Hematopoietic multipotent progenitor cell (in vitro differentiated cells): Measurements from ENCODE around the gene SLC47A2. TPM values are rescaled to one million over a fixed set of nuclear protein-coding genes. Genes with fewer than 3 reads are reported as not detected.
"Not testable (repeated sequence)": the region's sequence is repeated elsewhere in the genome, so short reads cannot be mapped to it uniquely, and the experiment has no call there.

ENCODE experiments used
- DNase-seq, 3 donors: peaks; one replicate each; pipeline ENCODE4 v3.0.0-alpha.2; 2011 to 2015; ENCODE audit warnings: low read depth in 2 of 3, low spot score in 2 of 3
- total RNA-seq: library from RNA; depleted of rRNA; stranded (reverse); fragments of >200 nt; gene quantifications from one replicate; pipeline ENCODE4 v1.2.3, GENCODE V29; 2012

SLC47A2 gene
- total RNA-seq, 1 donor = not detected

DNA sequence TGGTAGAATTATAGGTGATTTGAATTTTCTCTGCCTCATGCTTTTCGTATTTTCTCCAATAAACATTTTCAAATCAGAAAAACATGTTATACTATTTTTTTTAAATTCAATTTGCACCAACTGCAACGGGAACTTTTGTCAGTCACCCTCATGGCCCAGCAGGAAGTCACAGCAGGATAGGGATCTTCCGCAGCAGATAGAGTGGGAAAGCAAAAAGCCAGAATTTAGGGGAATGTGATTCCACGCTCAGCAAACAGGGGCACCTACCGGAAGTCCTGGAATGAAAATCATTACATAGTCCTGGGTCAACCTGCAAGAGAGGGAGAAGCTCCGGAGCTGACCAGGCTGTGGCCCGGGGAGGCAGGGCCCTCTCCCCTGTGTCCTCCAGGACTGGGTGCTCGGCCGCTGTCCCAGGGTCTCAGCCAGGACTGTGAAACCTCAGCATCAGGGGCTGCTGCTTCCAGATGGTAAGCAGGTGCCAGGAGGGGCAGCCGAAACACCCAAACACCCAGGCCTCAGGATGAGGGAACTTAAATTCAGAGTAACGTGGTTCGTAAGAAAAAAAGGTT, 3.9 kb downstream of the SLC47A2 start:
- DNase-seq = no peak

DNA sequence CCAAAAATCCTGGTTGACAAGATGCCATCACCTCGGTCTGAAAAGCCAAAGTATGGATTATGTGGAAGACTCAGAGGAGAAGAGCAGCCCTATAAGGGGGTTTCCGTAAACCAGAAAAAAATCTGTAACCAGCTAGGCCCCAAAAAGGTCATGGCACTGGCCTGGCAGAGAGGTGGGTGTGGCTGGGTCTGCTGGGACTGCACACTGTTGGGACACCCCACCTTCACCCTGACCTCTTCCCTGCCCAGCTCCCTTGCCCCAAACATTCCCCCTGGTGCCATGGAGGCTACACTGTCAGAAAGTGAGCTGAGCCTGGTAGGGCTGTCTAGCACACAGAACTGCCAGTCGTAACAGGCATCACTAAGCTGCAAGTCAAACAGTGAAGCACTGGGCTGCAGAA, 6.5 kb downstream of the SLC47A2 start:
- no peak for DNase-seq

- DNase-seq = no peak
These were observed 7.8 kb downstream of the SLC47A2 start for GRCh38 chr17:19708431-19709175.

DNA sequence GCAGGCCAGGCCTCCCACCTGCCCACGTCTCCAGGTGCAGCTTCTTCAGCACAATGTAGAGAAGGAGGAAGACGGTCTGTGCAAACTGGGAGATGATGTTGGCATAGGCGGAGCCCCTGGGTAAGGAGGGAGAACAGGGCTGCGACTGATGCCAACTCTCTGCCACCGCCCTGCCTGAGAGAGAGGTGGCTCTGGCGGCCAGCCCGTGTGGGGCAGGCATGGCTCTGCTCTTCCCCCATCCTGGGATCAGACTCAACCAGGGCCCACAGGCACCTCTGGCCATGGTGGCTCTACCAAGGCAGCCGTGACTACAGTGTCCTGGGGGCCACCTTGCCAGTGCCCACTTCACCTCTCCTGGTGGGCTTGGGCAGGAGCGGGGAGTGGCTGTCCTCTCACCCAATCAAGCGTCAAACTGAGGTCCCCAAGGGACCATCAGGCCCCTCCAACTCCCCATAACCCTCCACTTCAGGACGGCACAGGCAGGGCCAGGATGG, 8.6 kb downstream of the SLC47A2 start:
- no peak for DNase-seq

- no peak for DNase-seq
These were observed 9.3 kb downstream of the SLC47A2 start for GRCh38 chr17:19706791-19707727.

GRCh38 chr17:19705771-19706770, 10.3 kb downstream of the SLC47A2 start:
- DNase-seq = no peak

- DNase-seq = no peak
These were observed 11.2 kb downstream of the SLC47A2 start for GRCh38 chr17:19705201-19705600.

DNA sequence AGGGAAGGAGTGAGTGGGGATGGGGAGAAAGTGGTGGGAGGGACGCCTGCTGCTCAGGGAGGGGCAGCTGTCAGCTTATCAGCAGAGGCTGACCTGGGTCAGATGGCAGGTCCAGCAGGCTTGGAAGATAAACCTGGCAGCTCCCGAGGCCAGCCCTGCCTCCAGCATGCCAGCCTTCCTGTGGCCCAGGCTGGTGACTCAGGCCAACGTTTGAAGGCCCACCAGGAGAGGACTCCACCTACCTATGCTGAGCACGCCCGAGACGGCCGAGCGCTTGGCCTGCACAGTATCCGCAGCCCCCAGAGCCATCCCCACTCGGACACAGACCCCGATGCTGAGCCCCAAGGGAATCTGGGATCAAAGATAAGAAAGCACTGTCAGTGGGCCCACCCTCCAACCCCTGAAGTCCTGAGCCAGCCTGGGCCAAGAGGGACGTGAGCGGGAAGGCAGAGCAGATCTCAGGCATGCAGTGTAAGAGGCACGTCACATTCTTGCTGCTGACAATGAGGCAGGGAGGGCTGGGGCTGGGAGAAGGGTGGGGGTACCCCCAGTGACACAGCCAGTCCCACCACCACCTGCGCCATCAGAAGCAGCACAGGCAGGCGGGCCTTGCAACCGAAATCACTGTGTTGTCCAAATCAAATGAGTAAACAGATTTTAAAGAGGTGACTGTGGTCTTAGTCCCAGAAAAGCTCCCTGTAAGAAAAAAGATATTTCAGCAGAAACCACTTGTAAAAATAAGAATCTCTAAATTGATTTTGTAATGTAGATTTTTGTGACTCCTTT, 12.4 kb downstream of the SLC47A2 start:
- DNase-seq = no peak

DNA sequence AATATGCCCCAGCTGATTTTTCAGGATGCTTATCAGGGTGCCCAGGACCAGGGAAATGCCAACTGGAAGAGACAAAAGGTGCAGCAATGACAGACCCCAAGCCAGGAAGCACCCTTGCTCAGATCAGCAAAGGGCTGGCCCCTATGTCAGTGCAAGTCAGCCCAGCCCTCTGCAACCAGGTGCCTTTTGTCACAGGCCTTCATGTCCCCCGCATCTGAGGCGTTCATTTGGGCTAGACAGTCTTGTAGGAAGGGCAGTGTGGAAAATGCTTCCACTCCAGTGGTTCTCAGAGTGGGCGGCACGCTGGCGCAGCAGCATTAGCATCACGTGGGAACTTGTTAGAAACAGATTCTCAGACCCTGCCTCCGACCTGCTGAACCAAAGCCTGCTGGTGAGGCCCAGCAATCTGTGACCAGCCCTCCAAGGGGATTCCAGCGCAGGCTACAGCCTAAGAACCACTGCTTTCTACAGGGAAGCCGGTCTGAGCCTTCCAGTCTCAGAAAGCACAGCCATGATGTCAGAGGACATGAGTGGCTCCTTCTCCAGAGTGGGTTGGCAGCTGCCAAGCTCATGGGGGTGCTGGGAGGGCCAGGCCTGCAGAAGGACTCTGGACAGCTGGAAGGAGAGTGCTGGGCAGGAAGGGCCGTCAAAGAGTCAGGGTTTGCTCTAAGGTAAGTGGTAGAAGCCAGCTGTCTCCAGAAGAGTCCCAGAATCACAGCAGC, 13.1 kb downstream of the SLC47A2 start:
- no peak for DNase-seq

DNA sequence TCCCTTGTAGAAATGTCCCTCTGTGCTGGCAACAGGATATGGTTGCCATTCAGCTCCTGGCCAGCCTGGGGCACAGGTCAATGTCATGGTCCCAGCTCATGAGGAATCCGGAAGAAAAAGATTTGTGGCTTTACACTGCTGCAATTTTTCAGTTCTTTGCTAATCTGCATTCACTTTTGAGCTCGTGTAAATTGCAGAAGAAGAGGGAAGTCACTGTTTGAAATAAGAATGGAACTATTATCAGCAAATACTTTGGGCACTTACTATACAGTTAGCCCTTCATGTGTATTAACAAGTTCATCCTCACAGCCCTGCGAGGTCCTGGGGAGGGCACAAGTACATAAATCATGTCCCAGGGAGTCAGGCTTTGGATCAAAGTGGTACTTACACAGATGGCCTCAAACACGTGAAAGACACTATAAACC, 14.2 kb downstream of the SLC47A2 start:
- DNase-seq = no peak

DNA sequence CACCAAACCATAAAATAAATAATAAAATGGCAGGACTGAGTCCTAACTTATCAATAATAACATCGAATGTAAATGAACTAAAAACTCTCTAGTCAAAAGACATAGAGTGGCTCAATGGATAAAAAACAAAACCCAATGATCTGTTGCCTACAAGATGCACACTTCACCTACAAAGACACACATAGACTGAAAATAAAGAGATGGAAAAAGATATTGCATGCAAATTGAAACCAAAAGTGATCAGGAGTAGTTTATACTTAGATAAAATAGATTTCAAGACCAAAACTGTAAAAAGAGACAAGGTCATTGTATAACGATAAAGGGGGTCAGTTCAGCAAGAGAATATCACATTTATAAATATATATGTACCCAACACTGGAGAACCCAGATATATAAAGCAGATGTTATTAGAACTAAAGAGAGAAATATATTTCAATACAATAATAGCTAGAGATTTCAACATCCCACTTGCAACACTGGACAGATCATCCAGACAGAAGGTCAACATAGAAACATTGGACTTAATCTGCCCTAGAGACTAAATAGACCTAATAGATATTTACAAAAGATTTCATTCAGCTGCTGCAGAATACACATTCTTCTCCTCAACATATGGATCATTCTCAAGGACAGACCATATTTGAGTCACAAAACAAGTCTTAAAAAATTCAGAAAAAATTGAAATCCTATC, 29.8 kb downstream of the SLC47A2 start:
- no peak for DNase-seq

DNA sequence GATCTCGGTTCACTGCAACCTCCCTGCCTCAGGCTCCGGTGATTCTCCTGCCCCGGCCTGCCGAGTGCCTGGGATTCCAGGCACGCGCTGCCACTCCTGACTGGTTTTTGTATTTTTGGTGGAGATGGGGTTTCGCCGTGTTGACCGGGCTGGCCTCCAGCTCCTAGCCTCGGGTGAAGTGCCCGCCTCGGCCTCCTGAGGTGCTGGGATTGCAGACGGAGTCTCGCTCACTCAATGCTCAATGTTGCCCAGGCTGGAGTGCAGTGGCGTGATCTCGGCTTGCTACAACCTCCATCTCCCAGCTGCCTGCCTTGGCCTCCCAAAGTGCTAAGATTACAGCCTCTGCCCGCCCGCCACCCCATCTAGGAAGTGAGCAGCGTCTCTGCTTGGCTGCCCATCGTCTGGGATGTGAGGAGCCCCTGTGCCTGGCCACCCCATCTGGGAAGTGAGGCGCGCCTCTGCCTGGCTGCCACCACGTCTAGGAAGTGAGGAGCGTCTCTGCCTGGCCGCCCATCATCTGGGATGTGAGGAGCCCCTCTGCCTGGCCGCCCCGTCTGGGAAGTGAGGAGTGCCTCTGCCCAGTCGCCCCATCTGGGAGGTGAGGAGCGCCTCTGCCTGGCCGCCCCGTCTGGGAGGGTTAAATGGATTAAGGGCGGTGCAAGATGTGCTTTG, 31.3 kb downstream of the SLC47A2 start:
- not testable (repeated sequence) for DNase-seq

GRCh38 chr17:19683117-19683516, 33.3 kb downstream of the SLC47A2 start:
- no peak for DNase-seq

DNA sequence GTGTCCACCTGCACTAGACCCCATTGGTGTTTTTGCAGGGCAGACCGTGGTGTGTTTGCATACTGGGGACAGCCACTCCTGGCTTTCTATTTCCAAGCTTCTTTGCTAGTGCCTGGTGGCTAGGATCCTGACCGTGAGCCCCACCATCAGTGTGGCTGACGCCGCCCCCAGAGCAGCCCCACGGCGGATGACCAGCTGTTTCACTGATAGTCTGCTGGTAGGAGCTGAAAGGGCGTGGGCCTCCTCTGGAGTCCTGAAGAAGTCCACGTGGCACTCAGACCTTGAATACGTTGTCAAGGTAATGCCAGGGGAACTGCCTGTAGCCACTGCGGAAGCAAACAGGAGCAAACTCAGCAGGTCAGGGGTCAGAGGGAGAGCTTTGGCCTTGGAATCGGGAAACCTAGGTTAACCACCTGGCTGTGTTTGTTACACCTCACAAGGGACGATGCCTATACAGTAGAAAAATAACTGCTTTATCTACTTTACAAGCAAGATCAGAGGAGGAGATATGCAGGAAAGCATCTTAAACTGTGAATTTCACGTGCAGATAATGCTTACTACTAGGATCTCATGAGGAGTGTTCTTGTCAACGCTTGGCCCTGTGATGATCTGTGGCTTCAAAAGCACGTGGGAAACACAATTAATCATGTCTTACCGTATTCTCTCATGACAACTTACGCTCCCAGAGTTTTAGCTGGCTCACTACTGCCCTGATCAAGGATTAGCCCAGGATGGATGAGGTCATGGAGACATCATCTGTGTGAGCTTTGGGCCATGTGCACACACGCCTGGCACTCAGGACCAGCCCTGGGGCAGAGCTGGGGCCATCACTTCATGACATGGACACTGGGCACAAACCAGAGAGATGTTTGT, 37.6 kb downstream of the SLC47A2 start:
- no peak for DNase-seq

DNA sequence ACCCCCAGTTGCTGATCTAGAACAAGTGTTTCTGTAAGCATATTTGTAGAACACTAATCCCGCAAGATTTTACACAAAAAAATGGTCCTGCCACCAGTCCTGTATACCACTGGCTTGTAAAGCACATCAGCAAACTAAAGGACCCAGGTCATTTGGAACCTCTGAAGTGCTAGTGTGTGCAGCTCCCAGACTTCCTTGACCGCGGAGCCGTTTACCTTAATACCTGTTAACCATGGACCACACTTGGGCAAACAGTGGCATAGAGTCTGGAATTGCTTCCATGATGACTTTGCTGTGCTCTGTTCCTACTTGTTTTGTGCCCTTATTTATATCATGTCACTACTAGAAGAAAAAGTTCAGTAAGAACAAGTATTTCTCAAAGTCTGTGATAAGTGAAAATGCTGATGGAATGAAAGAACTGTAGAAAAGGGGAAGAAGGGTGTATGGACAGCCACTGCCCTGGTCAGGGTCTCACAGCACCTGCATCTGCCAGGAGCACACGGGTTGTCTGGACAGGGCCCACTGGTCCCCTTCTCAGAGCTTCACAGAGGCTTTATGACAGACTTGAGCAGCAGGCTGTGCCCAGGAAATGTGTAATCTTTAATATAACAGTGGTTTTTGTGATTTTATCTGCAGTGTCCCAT, 38.5 kb downstream of the SLC47A2 start:
- no peak for DNase-seq

DNA sequence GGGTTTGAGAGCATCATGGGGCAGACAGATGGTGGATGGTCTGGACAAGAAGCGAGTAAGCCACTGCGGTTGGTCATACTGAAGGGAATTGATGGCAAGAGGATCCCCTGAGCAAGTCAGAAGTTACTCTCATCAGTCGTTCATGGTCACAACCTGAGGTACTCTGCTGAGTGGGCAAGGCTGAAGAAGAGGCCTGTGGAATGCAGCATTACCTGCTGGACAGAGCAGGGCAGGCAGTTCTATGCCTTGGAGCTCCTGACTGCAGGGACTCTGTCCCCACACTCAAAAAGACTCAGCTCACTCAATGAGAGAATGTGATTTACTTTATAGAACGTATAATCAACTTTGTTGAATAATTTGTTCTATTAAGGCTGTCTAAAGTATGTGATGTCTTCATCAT, 39.5 kb downstream of the SLC47A2 start:
- DNase-seq = no peak
